ENCODE measurements around the gene REG4.
A peak's percentile ranks its signal among the peaks of the same experiment; 100 is the strongest.
"Not testable (repeated sequence)": the region's sequence is repeated elsewhere in the genome, so short reads cannot be mapped to it uniquely, and the experiment has no call there.

Gene REG4

GRCh38 chr1:119811387-119811786 is at the start of gene REG4:
Gene REG4 (minus strand): TSS chr1:119811460. CDS start chr1:119808769, 2,691 bp downstream.
- no peak for DNase-seq (ENCODE audit: low read depth)

GRCh38 chr1:119859647-119860046 is 48.4 kb upstream of the REG4 start:
- peak; percentile 92 for DNase-seq (ENCODE audit: low read depth)

- DNase-seq (ENCODE audit: low read depth): not testable (repeated sequence)
Observed at GRCh38 chr1:119858556-119859214, 47.4 kb upstream of the REG4 start.

- DNase-seq (ENCODE audit: low read depth): no peak
Observed at GRCh38 chr1:119858126-119858525, 46.9 kb upstream of the REG4 start.

- DNase-seq (ENCODE audit: low read depth): no peak
Observed at GRCh38 chr1:119853155-119853554, 41.9 kb upstream of the REG4 start.

GRCh38 chr1:119844206-119844605 is 32.9 kb upstream of the REG4 start:
- DNase-seq (ENCODE audit: low read depth): peak; percentile 35

GRCh38 chr1:119841306-119841705 is 30.0 kb upstream of the REG4 start:
- no peak for DNase-seq (ENCODE audit: low read depth)

GRCh38 chr1:119840745-119841144 is 29.5 kb upstream of the REG4 start:
- no peak for DNase-seq (ENCODE audit: low read depth)

GRCh38 chr1:119838236-119838635 is 27.0 kb upstream of the REG4 start:
- no peak for DNase-seq (ENCODE audit: low read depth)

GRCh38 chr1:119834990-119835389 is 23.7 kb upstream of the REG4 start:
- DNase-seq (ENCODE audit: low read depth): no peak

GRCh38 chr1:119831027-119831426 is 19.8 kb upstream of the REG4 start:
- DNase-seq (ENCODE audit: low read depth): no peak

GRCh38 chr1:119829625-119830024 is 18.4 kb upstream of the REG4 start:
- no peak for DNase-seq (ENCODE audit: low read depth)

GRCh38 chr1:119829006-119829405 is 17.7 kb upstream of the REG4 start:
- DNase-seq (ENCODE audit: low read depth): not testable (repeated sequence)

GRCh38 chr1:119828266-119828665 is 17.0 kb upstream of the REG4 start:
- no peak for DNase-seq (ENCODE audit: low read depth)

- peak; percentile 39 for DNase-seq (ENCODE audit: low read depth)
Observed at GRCh38 chr1:119827010-119827409, 15.8 kb upstream of the REG4 start.

GRCh38 chr1:119822406-119822805 is 11.1 kb upstream of the REG4 start:
- DNase-seq (ENCODE audit: low read depth): no peak

- DNase-seq (ENCODE audit: low read depth): no peak
Observed at GRCh38 chr1:119818181-119818580, 6.9 kb upstream of the REG4 start.

- peak; percentile 69 for DNase-seq (ENCODE audit: low read depth)
Observed at GRCh38 chr1:119816407-119816806, 5.1 kb upstream of the REG4 start.

- no peak for DNase-seq (ENCODE audit: low read depth)
Observed at GRCh38 chr1:119815928-119816327, 4.7 kb upstream of the REG4 start.

- DNase-seq (ENCODE audit: low read depth): peak; percentile 69
Observed at GRCh38 chr1:119815361-119815760, 4.1 kb upstream of the REG4 start.

- DNase-seq (ENCODE audit: low read depth): no peak
Observed at GRCh38 chr1:119814288-119814687, 3.0 kb upstream of the REG4 start.

- DNase-seq (ENCODE audit: low read depth): no peak
Observed at GRCh38 chr1:119811985-119812557, 811 bp upstream of the REG4 start.

- DNase-seq (ENCODE audit: low read depth): peak; percentile 75
Observed at GRCh38 chr1:119808972-119809550, 2.2 kb downstream of the REG4 start.

- DNase-seq (ENCODE audit: low read depth): peak; percentile 70
Observed at GRCh38 chr1:119808491-119808890, 2.8 kb downstream of the REG4 start.

Measured in ELR (cell line).